Neutrophil (primary cell): ENCODE measurements around the gene DFFB.

Experiments used
- H3K27ac ChIP-seq: fragments of 200-600 bp; sonication (generic); 2 replicates; pipeline ENCODE4 v1.5.1; 2016; ENCODE audit warnings: mild to moderate bottlenecking, moderate library complexity
- H3K27me3 ChIP-seq: fragments of 200-600 bp; sonication (generic); 2 replicates; pipeline ENCODE4 v1.6.0; 2016; ENCODE audit warnings: mild to moderate bottlenecking
- H3K36me3 ChIP-seq: fragments of 200-600 bp; sonication (generic); 2 replicates; pipeline ENCODE4 v1.5.1; 2017
- H3K4me1 ChIP-seq, 2 experiments: fragments of 200-600 bp in 1 of 2; sonication (generic) in 1 of 2; 1 replicate in 1 of 2; 2 replicates in 1 of 2; pipeline versions ENCODE4 v1.5.1 to v1.6.1; 2013 to 2016; ENCODE audit warnings: low read depth in 1 of 2, low read length in 1 of 2, mild to moderate bottlenecking in 1 of 2, moderate library complexity in 1 of 2; ENCODE audit not compliant: control insufficient read depth in 1 of 2, insufficient read depth in 1 of 2
- H3K4me3 ChIP-seq, 2 experiments: fragments of 200-600 bp in 1 of 2; sonication (generic) in 1 of 2; 1 replicate in 1 of 2; 2 replicates in 1 of 2; pipeline ENCODE4 v1.5.1; 2013 to 2016; ENCODE audit warnings: low read depth in 1 of 2, low read length in 1 of 2, mild to moderate bottlenecking in 1 of 2, moderate library complexity in 1 of 2
- H3K9me3 ChIP-seq: fragments of 200-600 bp; sonication (generic); 2 replicates; pipeline ENCODE4 v1.5.1; 2016
- TF ChIP-seq, protein P1 (sequence below): fragments of 200-600 bp; sonication (generic); IDR thresholded peaks from 2 replicates; pipeline ENCODE4 v1.5.1; 2016; ENCODE audit warnings: antibody characterized with exemption

DFFB gene

DNA sequence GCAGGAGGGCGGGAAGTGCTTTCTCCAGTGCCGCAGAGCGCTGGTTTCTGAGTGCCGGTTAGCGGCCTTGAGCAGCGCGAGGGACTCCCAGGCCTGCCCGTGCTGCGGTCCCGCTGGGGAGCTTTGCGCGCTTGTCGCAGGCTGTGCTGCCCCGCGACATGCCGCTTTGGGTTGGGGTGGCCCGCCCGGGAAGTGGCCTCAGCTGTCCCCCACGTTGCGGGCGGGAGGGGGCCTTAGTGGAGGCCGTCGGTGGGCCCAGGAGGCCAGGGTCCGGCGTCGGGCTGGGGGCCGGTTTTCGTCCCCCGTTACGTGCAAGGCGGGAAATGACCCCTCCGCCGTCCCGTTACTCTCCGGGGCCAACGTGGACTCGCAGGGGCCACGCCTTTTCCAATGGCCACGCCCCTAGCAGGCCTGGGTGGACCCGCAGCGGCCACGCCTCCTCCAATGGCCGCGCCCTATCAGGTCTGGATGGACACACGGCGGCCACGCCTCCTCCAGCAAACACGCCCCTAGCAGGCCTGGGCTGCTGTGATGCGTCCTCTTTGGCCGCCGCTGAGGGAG lies 43.8 kb downstream of the DFFB start:
- Histone ChIP-seq H3K27me3 (no peaks in the 10 kb centered on the region), H3K4me3 (peak overlapping the region; percentile 74 to 100), H3K4me1 (peaks cover 18 to 19% of the 10 kb centered on the region in 2 experiments), H3K36me3 (no peaks in the 10 kb centered on the region), H3K27ac (peak overlapping the region; percentile 97), H3K9me3 (no peaks in the 10 kb centered on the region)
- TF ChIP-seq, protein P1, sequence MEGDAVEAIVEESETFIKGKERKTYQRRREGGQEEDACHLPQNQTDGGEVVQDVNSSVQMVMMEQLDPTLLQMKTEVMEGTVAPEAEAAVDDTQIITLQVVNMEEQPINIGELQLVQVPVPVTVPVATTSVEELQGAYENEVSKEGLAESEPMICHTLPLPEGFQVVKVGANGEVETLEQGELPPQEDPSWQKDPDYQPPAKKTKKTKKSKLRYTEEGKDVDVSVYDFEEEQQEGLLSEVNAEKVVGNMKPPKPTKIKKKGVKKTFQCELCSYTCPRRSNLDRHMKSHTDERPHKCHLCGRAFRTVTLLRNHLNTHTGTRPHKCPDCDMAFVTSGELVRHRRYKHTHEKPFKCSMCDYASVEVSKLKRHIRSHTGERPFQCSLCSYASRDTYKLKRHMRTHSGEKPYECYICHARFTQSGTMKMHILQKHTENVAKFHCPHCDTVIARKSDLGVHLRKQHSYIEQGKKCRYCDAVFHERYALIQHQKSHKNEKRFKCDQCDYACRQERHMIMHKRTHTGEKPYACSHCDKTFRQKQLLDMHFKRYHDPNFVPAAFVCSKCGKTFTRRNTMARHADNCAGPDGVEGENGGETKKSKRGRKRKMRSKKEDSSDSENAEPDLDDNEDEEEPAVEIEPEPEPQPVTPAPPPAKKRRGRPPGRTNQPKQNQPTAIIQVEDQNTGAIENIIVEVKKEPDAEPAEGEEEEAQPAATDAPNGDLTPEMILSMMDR: peak; percentile 44

DNA sequence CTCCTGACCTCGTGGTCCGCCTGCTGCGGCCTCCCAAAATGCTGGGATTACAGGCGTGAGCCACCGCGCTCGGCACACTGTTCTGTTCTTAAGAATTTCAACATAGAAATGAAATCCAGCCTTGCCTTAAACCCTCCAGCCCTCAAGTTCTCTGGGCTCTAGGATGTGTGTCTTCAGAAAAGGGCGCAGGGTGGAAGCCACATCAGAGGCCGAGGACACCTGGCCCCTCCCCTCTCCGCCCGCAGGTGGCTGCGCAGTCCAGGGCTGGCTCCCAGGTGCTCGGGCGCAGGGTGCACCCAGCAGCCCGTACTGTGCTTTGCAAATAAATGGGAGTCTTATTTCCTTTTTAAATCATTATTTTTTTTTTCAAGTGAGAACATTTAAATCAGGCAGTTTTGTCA lies 44.8 kb downstream of the DFFB start:
- peaks cover 18 to 19% of the 10 kb centered on the region in 2 experiments for H3K4me1 ChIP-seq
- no peaks in the 10 kb centered on the region for H3K27me3 ChIP-seq
- H3K27ac ChIP-seq: no peak overlapping the region
- no peaks in the 10 kb centered on the region for H3K36me3 ChIP-seq
- H3K9me3 ChIP-seq: no peaks in the 10 kb centered on the region
- TF ChIP-seq, protein P1: no peak
- H3K4me3 ChIP-seq: no peak overlapping the region

DNA sequence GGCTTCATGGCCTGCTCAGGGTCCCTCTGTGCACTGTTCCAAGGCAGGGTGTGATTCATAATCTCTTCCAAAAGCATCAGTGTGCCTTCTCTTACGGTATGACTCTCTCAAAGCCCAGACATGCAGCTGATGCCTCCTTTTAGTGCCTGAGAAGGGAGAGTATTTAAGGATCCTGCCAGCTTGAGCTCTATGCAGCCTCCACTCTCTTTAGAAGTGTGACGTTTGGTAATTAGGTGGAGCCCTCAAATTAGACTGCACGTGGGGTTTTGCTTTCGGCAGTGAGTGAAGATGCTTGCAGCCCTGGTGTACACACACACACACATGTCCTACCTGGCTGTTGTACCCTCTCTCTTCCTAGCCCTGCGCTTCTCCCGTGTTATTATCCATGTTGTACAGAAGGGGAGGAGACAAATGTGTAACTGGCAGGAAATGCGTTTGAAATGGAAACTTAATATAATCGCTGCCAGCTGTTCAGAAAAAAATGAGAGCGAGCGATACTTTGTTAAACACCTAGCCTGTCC lies 45.4 kb downstream of the DFFB start:
- H3K27me3 ChIP-seq: no peaks in the 10 kb centered on the region
- H3K4me3 ChIP-seq: no peak overlapping the region
- no peaks in the 10 kb centered on the region for H3K36me3 ChIP-seq
- peaks cover 18 to 19% of the 10 kb centered on the region in 2 experiments for H3K4me1 ChIP-seq
- TF ChIP-seq, protein P1: no peak
- no peaks in the 10 kb centered on the region for H3K9me3 ChIP-seq
- no peak overlapping the region for H3K27ac ChIP-seq

DNA sequence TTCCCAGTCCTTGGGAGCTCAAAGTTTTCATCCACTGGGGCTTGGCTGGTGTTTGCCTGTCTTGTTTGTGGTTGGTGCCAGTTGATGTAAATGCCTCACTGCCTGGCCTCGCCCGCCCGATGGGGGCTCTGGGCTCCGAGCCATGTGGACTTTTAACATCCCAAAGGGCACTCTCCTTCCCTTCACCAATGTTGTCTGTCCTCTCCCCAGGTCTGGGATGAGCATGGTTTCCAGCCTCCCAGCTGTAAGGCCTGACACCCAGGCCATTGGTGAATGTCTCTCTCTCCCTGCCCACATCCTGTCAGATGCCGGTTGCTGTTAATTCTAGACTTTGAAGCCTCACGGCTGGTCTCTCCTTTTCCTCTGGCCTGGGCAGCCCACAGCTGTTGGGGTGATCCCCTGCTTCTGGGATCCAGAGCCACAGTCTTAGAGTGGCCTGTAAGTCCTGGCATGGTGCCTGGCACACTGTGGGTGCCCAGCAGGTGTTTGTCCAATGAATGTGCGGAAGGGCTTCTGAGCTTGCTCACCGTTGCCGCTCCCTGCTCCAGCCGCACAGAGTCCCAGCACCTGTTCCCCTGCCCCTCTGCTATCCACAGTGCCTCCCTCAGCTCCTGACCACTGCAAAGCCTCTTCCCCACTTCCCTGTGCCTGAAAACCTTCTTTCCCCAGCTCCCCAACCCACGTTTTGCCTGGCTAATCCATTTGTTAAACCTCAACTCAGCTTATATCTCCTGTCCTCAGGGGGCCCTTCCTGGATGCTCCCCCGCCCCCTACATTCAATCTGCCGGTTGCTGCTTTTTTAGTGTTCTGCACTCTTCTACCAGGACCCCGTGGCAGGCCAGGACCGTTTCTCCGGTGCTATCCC lies 46.1 kb downstream of the DFFB start:
- Histone ChIP-seq H3K4me3 (no peak overlapping the region), H3K36me3 (no peaks in the 10 kb centered on the region), H3K4me1 (peaks cover 18 to 19% of the 10 kb centered on the region in 2 experiments), H3K9me3 (no peaks in the 10 kb centered on the region), H3K27me3 (no peaks in the 10 kb centered on the region), H3K27ac (no peak overlapping the region)
- TF ChIP-seq, protein P1: no peak

DNA sequence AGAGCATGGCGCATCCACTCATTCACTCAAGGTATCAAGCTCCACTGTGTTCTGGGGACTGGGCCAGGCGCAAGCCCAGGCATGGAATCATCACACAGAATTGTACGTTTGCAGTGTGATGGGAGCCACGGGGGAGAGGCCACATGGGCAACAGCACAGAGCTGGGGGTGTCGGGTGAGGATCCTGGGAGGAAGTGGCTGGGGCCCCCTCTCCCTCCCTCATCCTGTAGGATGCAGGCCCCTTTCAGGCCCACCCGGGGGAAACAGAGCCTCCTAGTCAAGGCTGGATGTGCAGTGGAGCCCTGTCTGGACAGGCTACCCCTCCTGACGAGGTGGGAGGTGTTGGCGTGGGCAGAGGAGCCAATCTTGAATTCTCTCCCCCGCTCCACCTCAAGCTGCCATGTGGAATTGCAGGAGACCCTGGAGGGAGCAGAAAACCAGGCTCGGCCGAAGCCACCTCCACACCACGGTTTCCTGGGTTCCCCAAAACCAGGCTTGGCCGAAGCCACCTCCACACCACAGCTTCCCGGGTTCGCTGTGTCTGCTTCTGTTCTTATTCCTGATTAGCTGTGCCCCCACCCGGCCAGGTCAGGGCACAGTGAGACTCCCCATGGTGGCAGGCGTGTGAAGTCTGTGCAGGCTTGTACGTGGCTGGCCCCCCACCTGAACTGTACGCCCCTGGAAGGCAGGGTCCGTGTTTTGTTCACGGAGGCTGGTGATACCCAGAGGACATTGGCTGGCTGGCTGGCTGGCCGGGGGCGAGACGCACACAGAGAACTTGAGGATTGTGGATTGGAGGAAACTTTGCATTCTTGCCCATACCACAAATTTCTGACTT lies 46.9 kb downstream of the DFFB start:
- H3K27ac ChIP-seq: no peak overlapping the region
- no peaks in the 10 kb centered on the region for H3K36me3 ChIP-seq
- H3K4me1 ChIP-seq: peaks cover 10 to 17% of the 10 kb centered on the region in 2 experiments
- no peaks in the 10 kb centered on the region for H3K9me3 ChIP-seq
- TF ChIP-seq, protein P1: no peak
- H3K4me3 ChIP-seq: no peak overlapping the region
- no peaks in the 10 kb centered on the region for H3K27me3 ChIP-seq
